ENCODE data around the gene IL25. TPM values are rescaled to one million over a fixed set of nuclear protein-coding genes. Genes with fewer than 3 reads are reported as not detected.

Gene IL25
- total RNA-seq, 4 donors from 2014 or later = not detected

- Histone ChIP-seq H3K27ac (replicated peaks in 1 of 4) (no peak overlapping the region), H3K9me3 (no peaks in the 10 kb centered on the region), H3K4me1 (peaks cover 13 to 20% (median 19%) of the 10 kb centered on the region in 4 donors), H3K4me3 (no peak overlapping the region), H3K36me3 (peaks cover 0 to 12% (median 5%) of the 10 kb centered on the region in 4 donors), H3K27me3 (no peaks in the 10 kb centered on the region)
- intact Hi-C loops (cut with DNase I) = no loop called here
- WGBS = 85% methylated on average over 6 of the region's 6 CpGs
- TF ChIP-seq EP300 (IDR thresholded peaks at IDR 0.05) (no peak), CTCF (IDR thresholded peaks at IDR 0.05) (no peak), POLR2A (IDR thresholded peaks at IDR 0.05; ENCODE audit: low read depth) (no peak), POLR2AphosphoS5 (IDR thresholded peaks at IDR 0.05) (no peak)
- DNase-seq (ENCODE audit: extremely low spot score) = no peak
These were observed 24.3 kb upstream of the IL25 start for GRCh38 chr14:23348297-23348655.

GRCh38 chr14:23349156-23349845, 23.3 kb upstream of the IL25 start:
- intact Hi-C loops (cut with DNase I) = no loop called here
- H3K4me1 ChIP-seq = peaks cover 13 to 22% (median 21%) of the 10 kb centered on the region in 4 donors
- H3K9me3 ChIP-seq = no peaks in the 10 kb centered on the region
- WGBS = 92% methylated on average over 8 of the region's 8 CpGs
- no peak for DNase-seq (ENCODE audit: extremely low spot score)
- H3K27me3 ChIP-seq = no peaks in the 10 kb centered on the region
- peaks cover 0 to 12% (median 5%) of the 10 kb centered on the region in 4 donors for H3K36me3 ChIP-seq
- no peak overlapping the region for H3K27ac ChIP-seq (replicated peaks in 1 of 4)
- TF ChIP-seq POLR2AphosphoS5 (IDR thresholded peaks at IDR 0.05) (no peak), CTCF (IDR thresholded peaks at IDR 0.05) (no peak), POLR2A (IDR thresholded peaks at IDR 0.05; ENCODE audit: low read depth) (no peak), EP300 (IDR thresholded peaks at IDR 0.05) (no peak)
- no peak overlapping the region for H3K4me3 ChIP-seq

- Histone ChIP-seq H3K4me1 (peaks cover 10 to 22% (median 21%) of the 10 kb centered on the region in 4 donors), H3K36me3 (peaks cover 0 to 17% (median 6%) of the 10 kb centered on the region in 4 donors), H3K9me3 (no peaks in the 10 kb centered on the region), H3K27ac (replicated peaks in 1 of 4) (peak overlapping the region; percentile 27 to 81 (median 60)), H3K4me3 (peak overlapping the region; percentile 62 to 88 (median 70)), H3K27me3 (no peaks in the 10 kb centered on the region)
- no peak for TF ChIP-seq EP300 (IDR thresholded peaks at IDR 0.05)
- no peak for TF ChIP-seq POLR2AphosphoS5 (IDR thresholded peaks at IDR 0.05)
- no peak for TF ChIP-seq POLR2A (IDR thresholded peaks at IDR 0.05; ENCODE audit: low read depth)
- no peak for TF ChIP-seq CTCF (IDR thresholded peaks at IDR 0.05)
- DNase-seq (ENCODE audit: extremely low spot score) = no peak
- intact Hi-C loops (cut with DNase I) = no loop called here
- WGBS = 13% methylated on average over 33 of the region's 61 CpGs
These were observed 20.7 kb upstream of the IL25 start for GRCh38 chr14:23351681-23352505.

GRCh38 chr14:23352506-23353432, 19.8 kb upstream of the IL25 start, which contains the start of gene SLC22A17:
TSS of gene SLC22A17 (minus strand) at chr14:23352887.
- peak within 1 kb of the TSS; percentile 27 to 81 (median 60) for H3K27ac ChIP-seq (replicated peaks in 1 of 4)
- peaks cover 10 to 22% (median 21%) of the 10 kb centered on the region in 4 donors for H3K4me1 ChIP-seq
- peak within 1 kb of the TSS; percentile 62 to 88 (median 70) for H3K4me3 ChIP-seq
- peak; percentile 94 for TF ChIP-seq POLR2AphosphoS5 (IDR thresholded peaks at IDR 0.05)
- TF ChIP-seq EP300 (IDR thresholded peaks at IDR 0.05) = no peak
- TF ChIP-seq CTCF (IDR thresholded peaks at IDR 0.05) = peak in 2 of 3 experiments; percentile 11 to 40
- TF ChIP-seq POLR2A (IDR thresholded peaks at IDR 0.05; ENCODE audit: low read depth) = no peak
- no peaks in the 10 kb centered on the region for H3K9me3 ChIP-seq
- peaks cover 0 to 19% (median 7%) of the 10 kb centered on the region in 4 donors for H3K36me3 ChIP-seq
- DNase-seq (ENCODE audit: extremely low spot score) = no peak
- no peaks in the 10 kb centered on the region for H3K27me3 ChIP-seq
- intact Hi-C loops (cut with DNase I) = no loop called here
- 1% methylated on average over 29 of the region's 42 CpGs for WGBS

All from esophagus muscularis mucosa (tissue), 4 donors.